IgD-negative memory B cell (primary cell): ENCODE measurements around the gene RIMS1. TPM values are rescaled to one million over a fixed set of nuclear protein-coding genes. Genes with fewer than 3 reads are reported as not detected.

Source experiments
- H3K27ac Mint-ChIP-seq, 3 donors: one replicate each; pipeline ENCODE4 v1.8.0; 2020 to 2022; ENCODE audit warnings: mild to moderate bottlenecking in 3 of 3, mixed read lengths in 3 of 3, moderate library complexity in 1 of 3
- H3K27me3 Mint-ChIP-seq: one replicate; pipeline ENCODE4 v1.8.0; 2021; ENCODE audit warnings: mixed read lengths
- H3K36me3 Mint-ChIP-seq: one replicate; pipeline ENCODE4 v1.8.0; 2020; ENCODE audit warnings: mild to moderate bottlenecking, mixed read lengths
- H3K4me1 Mint-ChIP-seq, 3 donors: one replicate each; pipeline ENCODE4 v1.8.0; 2020 to 2022; ENCODE audit warnings: mixed read lengths in 3 of 3, mild to moderate bottlenecking in 1 of 3
- H3K4me3 Mint-ChIP-seq, 4 donors: one replicate each; pipeline ENCODE4 v1.8.0; 2020 to 2022; ENCODE audit warnings: mild to moderate bottlenecking in 4 of 4, mixed read lengths in 4 of 4, moderate library complexity in 3 of 4
- H3K9me3 Mint-ChIP-seq, 3 donors: one replicate each; pipeline ENCODE4 v1.8.0; 2020 to 2021; ENCODE audit warnings: mixed read lengths in 3 of 3, mild to moderate bottlenecking in 1 of 3
- polyA plus RNA-seq: library from polyadenylated mRNA; unstranded; fragments of 300-500 nt; fragmentation: Illumina TruSeq; gene quantifications from one replicate; pipeline ENCODE4 v1.2.3, GENCODE V29; 2021

The RIMS1 gene
- polyA plus RNA-seq, 1 donor from 2014 or later = not detected

DNA sequence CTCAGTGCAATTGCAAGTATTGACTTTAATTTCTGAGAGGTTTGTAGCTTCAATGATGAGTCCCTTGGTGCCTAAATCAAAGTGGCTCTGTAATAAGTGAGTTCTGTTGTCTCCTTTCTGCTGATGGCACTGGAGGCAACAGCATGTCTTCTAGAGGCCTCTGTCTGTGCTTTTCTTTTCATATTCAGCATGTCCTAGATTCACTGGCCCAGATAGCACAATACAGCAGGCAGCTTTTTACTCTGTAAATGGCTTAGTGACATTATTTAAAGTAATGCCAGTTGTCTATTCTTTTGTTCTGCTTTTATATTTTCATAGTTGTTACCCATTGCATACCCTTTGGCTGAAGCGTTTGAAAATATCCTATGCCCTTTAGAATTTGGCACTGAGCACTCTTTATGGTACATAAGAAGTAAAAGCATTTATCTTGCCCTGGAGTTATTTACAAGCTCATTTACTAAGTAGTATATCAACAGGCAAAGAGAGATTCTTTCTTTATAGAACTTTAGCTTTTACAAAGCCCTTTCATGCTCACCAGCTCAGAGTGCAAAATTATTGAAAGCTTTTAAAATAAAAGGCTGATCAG, 464.0 kb downstream of the RIMS1 start:
- Mint-ChIP-seq H3K27me3 (peaks cover 6% of the 10 kb centered on the region), H3K9me3 (no peaks in the 10 kb centered on the region), H3K4me1 (no peaks in the 10 kb centered on the region), H3K4me3 (no peak overlapping the region), H3K27ac (no peak overlapping the region), H3K36me3 (no peaks in the 10 kb centered on the region)

DNA sequence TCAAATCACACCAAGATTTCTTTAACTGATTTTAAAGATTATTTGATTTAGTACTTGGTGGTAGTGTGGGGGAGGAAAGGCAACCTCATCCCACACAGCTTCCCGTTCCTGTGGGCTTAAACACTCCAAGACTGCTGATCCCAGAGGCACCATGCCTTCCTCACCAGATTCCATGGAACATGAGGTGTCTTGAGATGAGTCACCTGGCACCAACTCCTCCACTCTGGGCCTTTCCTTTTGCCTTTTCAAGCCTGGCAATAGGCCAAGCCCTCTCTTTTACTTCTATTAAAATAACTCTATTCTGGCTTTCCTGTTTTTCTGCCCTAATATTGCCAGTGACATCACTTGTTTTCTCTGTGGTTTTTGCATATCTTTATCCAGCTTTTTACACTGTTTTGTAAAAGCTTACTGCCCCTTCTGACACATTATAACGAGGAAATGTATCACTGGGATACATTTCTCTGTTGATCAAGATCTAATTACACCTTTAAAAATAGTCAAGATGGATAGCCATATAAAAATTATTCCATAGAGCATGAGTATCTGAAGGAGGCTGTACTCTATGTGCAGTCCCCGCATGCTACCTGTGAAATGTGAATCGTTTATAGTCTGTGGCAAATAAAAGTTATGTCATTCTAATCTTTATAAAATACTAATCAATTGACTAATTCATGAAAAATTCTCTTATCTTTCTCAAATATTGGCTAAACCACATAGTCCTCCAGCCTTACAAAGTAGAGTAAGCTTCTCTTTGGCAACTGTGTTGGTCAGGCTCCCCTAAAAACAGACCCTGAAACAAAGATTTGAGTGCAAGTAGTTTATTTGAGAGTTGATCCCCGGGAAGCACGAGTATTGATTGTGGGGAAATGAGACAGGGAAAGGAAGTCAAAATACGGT, 477.7 kb downstream of the RIMS1 start:
- no peak overlapping the region for H3K4me3 Mint-ChIP-seq

DNA sequence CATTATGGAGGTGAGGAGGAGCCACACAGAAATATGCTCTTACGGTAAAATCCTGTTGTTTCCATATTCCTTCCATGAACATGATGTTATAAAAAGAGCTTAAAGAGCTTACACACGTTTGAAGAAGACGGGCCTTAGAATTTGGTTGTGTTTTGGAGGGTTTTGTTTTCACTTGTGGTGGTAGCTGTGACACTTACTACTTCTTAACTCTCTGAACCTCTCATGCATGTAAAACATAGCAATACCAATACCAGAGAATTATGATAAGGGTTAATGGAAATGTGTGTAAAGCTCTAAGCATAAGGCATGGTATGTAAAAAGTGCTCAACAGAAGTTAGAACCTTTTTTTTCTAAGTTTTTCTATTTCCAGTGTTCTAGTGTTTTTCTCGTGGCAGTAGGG, 479.4 kb downstream of the RIMS1 start:
- peaks cover 12 to 13% (median 13%) of the 10 kb centered on the region in 3 donors for H3K4me1 Mint-ChIP-seq
- H3K9me3 Mint-ChIP-seq = no peaks in the 10 kb centered on the region
- no peak overlapping the region for H3K4me3 Mint-ChIP-seq
- H3K27ac Mint-ChIP-seq = no peak overlapping the region
- H3K27me3 Mint-ChIP-seq = peaks cover 2% of the 10 kb centered on the region
- H3K36me3 Mint-ChIP-seq = peaks cover 1% of the 10 kb centered on the region

More for the DNA sequence above, 477.7 kb downstream of the RIMS1 start:
- Mint-ChIP-seq H3K4me1 (peaks cover 0 to 9% (median 3%) of the 10 kb centered on the region in 3 donors), H3K27ac (no peak overlapping the region), H3K36me3 (peaks cover 1% of the 10 kb centered on the region), H3K9me3 (no peaks in the 10 kb centered on the region), H3K27me3 (peaks cover 2% of the 10 kb centered on the region)

DNA sequence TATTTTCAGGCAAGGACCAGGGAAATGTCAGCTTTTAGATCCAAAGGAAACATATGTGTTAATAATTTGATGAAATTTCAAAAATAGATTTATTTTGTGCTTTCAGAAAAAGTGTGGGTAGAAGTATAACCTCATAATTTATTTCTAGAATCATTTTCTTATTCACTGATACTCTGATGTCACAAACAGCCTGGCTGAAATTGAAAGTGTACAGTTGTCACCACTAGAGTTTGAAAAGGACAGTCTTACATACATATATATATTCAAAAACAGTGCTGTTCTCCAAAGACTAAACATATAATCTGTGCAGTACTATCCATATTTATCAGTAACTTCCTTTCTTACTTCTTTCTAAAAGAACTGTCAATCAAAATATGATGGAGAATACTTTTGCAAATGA, 481.1 kb downstream of the RIMS1 start:
- Mint-ChIP-seq H3K36me3 (peaks cover 1% of the 10 kb centered on the region), H3K9me3 (no peaks in the 10 kb centered on the region), H3K4me1 (peaks cover 13 to 21% (median 19%) of the 10 kb centered on the region in 3 donors), H3K27ac (no peak overlapping the region), H3K4me3 (no peak overlapping the region), H3K27me3 (peaks cover 2% of the 10 kb centered on the region)

DNA sequence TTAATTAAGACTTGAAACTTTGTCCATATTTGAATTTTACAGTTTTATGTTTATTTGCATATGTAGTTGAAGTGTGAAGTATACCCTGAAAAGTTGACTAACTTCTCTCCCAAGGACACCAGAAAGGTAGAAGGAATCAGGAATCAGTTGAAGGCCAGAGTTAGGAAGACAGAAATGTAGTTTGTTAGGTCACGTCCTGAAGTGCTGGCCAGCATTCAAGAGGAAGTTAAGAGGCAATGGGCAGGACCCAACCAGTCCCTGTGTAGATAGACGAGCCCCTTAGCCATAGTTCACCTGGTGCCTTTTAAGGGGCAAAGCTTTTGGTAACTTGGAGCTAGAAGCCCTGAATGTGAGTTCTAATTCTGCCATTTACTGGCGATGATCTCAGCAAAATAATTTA, 485.1 kb downstream of the RIMS1 start:
- no peak overlapping the region for H3K27ac Mint-ChIP-seq
- H3K36me3 Mint-ChIP-seq = peaks cover 2% of the 10 kb centered on the region
- peaks cover 4 to 20% (median 19%) of the 10 kb centered on the region in 3 donors for H3K4me1 Mint-ChIP-seq

DNA sequence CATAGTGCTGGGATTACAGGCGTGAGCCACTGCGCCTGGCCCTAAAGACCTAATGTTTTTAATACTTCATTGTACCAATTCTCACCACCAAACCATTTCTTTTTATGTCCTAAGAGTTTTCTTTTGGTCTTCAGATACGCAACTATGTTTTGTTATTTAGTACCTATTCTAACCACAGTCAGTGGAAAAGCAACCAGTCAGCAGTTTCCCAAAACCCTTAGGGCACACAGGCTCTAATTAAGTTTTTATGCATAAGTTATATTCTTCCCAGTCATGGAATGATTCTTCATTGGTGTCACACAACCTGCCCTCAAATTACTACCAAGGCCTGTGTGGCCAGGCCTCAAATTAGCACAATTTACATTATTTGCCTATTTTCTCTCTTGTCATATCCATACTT, 487.8 kb downstream of the RIMS1 start:
- no peaks in the 10 kb centered on the region for H3K27me3 Mint-ChIP-seq
- H3K27ac Mint-ChIP-seq = no peak overlapping the region
- peaks cover 1% of the 10 kb centered on the region for H3K36me3 Mint-ChIP-seq
- no peaks in the 10 kb centered on the region for H3K9me3 Mint-ChIP-seq
- no peak overlapping the region for H3K4me3 Mint-ChIP-seq
- H3K4me1 Mint-ChIP-seq = peaks cover 4 to 19% (median 18%) of the 10 kb centered on the region in 3 donors

More for the DNA sequence above, 485.1 kb downstream of the RIMS1 start:
- Mint-ChIP-seq H3K4me3 (no peak overlapping the region), H3K27me3 (peaks cover 2% of the 10 kb centered on the region), H3K9me3 (no peaks in the 10 kb centered on the region)

DNA sequence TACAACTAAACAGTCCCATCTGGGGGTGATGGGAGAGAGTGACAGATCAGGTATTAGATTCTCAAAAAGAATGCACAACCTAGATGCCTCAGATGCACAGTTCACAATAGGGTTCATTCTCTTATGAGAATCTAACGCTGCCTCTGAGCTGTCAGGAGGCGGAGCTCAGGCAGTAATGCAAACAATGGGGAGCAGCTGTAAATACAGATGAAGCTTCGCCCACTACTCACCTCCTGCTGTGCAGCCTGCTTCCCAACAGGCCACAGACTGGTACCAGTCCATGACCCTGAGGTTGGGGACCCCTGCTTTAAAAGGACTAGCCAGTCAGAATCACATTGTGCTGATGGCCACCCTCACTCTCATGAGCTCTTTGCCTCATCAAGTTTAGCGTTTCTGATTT, 488.5 kb downstream of the RIMS1 start:
- Mint-ChIP-seq H3K4me1 (peaks cover 4 to 15% (median 15%) of the 10 kb centered on the region in 3 donors), H3K36me3 (peaks cover 1% of the 10 kb centered on the region), H3K27me3 (no peaks in the 10 kb centered on the region), H3K9me3 (no peaks in the 10 kb centered on the region), H3K27ac (no peak overlapping the region), H3K4me3 (no peak overlapping the region)

DNA sequence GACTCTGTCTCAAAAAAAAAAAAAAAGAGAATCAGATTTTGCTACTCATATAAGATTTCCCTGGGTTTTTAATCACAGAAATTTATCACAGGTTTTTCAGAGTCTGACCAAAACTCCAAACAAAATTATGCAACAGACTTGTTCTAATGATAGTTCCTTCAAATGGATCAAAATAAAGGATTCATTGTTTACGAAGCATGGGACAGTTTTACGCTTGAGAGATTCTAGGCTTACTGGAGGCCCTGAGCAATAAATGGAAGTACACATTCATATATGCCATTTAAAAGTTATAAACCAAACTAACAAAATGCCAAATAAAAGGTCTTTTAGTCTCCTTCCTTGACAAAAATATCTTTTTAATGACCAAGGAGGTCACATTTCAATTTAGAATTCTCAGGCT, 490.4 kb downstream of the RIMS1 start:
- Mint-ChIP-seq H3K36me3 (peaks cover 1% of the 10 kb centered on the region), H3K27me3 (no peaks in the 10 kb centered on the region), H3K4me1 (peaks cover 0 to 4% (median 2%) of the 10 kb centered on the region in 3 donors), H3K27ac (no peak overlapping the region), H3K4me3 (no peak overlapping the region), H3K9me3 (no peaks in the 10 kb centered on the region)

DNA sequence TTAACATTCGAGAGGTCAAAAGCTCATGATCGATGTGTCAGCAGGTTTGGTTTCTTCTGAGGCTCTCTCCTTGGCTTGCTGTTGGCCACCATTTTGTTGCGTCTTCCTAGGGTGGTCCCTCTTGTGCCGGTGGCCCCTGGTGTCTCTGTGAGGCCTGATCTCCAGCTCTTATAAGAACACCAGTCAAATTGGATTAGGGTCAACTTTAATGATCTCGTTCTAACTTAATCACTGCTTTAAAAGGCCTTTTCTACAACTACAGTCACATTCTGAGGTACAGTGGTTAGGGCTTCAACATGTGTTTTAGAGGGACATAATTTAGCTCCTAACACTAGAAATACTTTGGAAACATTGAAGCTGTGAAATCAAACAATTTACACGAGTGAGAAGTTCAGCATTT, 494.7 kb downstream of the RIMS1 start:
- no peak overlapping the region for H3K4me3 Mint-ChIP-seq
- H3K4me1 Mint-ChIP-seq = peaks cover 17 to 24% (median 21%) of the 10 kb centered on the region in 3 donors
- no peaks in the 10 kb centered on the region for H3K36me3 Mint-ChIP-seq
- H3K9me3 Mint-ChIP-seq = no peaks in the 10 kb centered on the region
- no peaks in the 10 kb centered on the region for H3K27me3 Mint-ChIP-seq
- no peak overlapping the region for H3K27ac Mint-ChIP-seq

DNA sequence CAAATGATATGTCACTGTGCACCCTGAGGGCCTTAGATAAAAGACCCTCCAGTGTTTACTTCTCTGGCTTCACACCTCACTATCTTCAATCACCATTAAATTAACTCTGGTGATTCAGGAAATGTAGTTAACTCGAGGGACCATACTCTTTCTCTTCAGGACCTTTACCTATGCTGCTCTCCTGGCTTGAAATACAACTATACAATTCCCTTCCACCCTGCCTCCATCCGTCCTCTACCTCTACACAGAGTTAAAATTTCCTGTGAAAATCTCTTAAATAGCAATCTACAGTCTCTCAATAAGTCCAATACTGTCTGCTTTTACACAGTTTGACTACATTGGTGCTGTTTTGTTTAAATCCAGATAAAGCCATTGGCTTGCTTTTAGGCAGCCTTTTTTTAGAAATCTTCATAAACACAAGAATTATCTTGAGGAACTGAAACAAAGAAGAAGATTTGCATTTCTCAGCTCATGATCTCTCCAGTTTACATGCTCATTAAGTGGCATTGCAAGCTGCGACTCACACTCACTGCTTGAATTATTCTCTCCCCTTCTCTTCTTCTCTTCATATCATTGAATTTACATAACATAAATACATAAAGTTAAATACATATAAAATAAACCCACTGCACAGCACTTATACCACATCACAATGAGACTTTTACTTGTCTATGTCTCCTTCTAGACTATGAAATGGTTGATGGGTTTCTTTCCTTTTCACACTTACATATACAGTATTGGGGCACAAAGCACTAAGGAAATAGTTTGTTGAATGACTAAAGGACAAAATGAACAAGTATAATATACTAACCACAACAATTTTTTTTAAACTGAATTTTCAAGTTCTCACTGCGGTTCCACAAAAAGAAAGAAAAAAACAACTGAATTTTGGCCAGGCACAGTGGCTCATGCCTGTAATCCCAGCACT, 496.5 kb downstream of the RIMS1 start:
- Mint-ChIP-seq H3K4me3 (peak overlapping the region; percentile 58 to 89 (median 70)), H3K9me3 (no peaks in the 10 kb centered on the region), H3K27ac (peak overlapping the region; percentile 69 to 78 (median 71)), H3K27me3 (no peaks in the 10 kb centered on the region), H3K4me1 (peaks cover 19 to 24% (median 21%) of the 10 kb centered on the region in 3 donors), H3K36me3 (no peaks in the 10 kb centered on the region)

DNA sequence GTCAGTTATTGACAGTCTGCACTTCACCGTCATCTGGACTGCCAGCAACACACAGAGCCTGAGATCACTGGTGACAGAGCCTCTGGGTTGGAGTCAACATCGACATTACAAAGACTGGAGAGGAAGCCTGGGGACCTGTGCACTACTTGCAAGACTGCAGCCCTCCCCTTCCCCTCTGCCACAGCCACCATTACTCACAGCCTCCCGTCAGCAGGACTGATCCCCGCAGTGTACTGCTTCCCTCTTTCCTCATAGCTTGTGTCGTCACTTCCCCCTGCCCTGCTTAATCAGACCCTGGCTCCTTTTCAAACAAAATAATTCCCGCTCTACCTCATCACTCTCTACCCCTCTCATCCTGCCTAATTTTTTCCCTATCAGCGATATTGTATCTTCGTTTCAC, 500.0 kb downstream of the RIMS1 start:
- H3K36me3 Mint-ChIP-seq = peaks cover 2% of the 10 kb centered on the region
- H3K4me1 Mint-ChIP-seq = peaks cover 18 to 24% (median 21%) of the 10 kb centered on the region in 3 donors
- H3K9me3 Mint-ChIP-seq = no peaks in the 10 kb centered on the region
- H3K4me3 Mint-ChIP-seq = peak overlapping the region; percentile 66 to 73 (median 69)
- H3K27ac Mint-ChIP-seq = peak overlapping the region in 1 of 3 donors; percentile 15
- no peaks in the 10 kb centered on the region for H3K27me3 Mint-ChIP-seq

DNA sequence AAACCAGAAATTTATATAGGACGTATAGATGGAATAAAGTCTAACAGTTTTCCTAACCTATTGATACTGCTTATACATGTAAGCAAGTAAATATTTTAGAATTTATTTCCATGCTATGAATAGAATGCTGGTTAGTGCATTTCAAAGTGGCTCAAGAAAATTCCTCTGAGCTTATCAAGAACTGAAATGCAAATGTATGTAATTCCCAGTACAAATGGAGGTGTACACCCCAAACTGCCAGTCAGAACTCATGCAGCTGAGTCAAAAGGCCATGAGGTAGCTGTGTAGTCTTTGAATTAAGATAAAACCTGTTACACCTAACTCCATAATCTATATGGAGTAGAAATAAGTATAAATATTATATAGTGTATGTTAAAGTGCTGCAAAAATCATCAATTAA, 503.3 kb downstream of the RIMS1 start:
- Mint-ChIP-seq H3K27me3 (no peaks in the 10 kb centered on the region), H3K9me3 (no peaks in the 10 kb centered on the region), H3K27ac (no peak overlapping the region), H3K4me3 (no peak overlapping the region), H3K4me1 (peaks cover 0 to 2% (median under 1%) of the 10 kb centered on the region in 3 donors), H3K36me3 (peaks cover 2% of the 10 kb centered on the region)

DNA sequence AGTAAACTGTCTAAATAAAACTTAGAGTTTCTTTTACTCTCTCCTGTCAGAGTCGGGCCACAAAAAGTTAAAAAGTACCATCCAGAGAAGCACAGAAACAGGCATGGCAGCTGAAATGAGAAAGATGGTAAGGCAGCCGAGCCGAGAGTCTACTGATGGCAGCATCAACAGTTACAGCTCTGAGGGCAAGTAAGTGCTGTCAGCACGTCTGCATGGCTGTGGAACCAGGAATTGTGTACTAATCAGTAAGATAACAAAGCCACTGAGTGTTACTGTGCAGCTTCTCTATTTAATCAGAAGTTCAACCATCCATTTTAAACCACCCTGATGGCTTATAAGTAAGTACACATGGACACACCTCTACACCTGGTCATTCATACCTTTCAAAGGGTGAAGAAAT, 504.2 kb downstream of the RIMS1 start:
- Mint-ChIP-seq H3K27ac (no peak overlapping the region), H3K36me3 (peaks cover 2% of the 10 kb centered on the region), H3K27me3 (no peaks in the 10 kb centered on the region), H3K4me3 (no peak overlapping the region), H3K4me1 (peaks cover 0 to 2% (median 0%) of the 10 kb centered on the region in 3 donors), H3K9me3 (no peaks in the 10 kb centered on the region)

DNA sequence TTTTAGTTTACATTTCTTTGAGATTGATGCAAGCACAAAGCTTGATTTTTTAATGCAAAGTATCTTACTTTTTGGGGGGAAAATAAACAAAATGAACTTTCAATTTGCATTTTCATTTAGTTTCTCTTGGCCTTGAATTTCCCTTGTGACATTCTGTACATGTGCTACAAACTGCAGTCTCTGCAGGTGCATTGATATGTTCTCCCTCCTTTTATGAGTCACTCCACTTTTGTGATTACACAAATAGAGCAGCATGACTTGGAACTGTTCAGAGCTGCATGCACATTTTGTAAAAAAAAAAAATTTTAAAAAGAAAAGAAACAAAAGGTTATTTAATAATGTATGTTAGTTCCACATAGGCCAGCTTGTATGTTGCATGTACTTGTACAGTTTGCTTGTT, 515.5 kb downstream of the RIMS1 start:
- no peak overlapping the region for H3K27ac Mint-ChIP-seq
- no peak overlapping the region for H3K4me3 Mint-ChIP-seq
- peaks cover 2 to 9% (median 8%) of the 10 kb centered on the region in 3 donors for H3K4me1 Mint-ChIP-seq
- peaks cover 1% of the 10 kb centered on the region for H3K27me3 Mint-ChIP-seq
- no peaks in the 10 kb centered on the region for H3K9me3 Mint-ChIP-seq
- no peaks in the 10 kb centered on the region for H3K36me3 Mint-ChIP-seq

DNA sequence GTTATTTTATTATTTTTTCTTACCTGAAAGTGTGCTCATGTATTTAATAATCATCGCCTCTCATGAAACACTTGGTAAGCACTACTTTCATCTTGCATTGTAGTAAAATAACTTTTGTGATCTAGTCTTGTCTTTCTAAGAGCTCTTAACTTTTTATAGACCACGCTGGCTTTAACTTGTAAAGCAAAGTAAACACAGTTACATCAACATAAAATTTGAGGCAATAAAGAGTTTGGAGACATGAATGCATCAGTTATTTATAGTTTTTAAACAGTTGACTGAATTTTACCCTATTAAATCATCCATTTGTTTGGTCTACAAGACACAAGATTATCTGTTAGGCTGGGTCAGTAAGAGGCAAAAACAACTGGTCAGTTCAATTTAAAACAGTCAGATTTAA, 517.1 kb downstream of the RIMS1 start:
- Mint-ChIP-seq H3K4me3 (no peak overlapping the region), H3K27ac (no peak overlapping the region), H3K4me1 (peaks cover 4 to 10% (median 9%) of the 10 kb centered on the region in 3 donors), H3K36me3 (no peaks in the 10 kb centered on the region), H3K9me3 (no peaks in the 10 kb centered on the region), H3K27me3 (peaks cover 1% of the 10 kb centered on the region)
